Urinary bladder (tissue), 4 donors: ENCODE data around the gene WDR11. TPM values are rescaled to one million over a fixed set of nuclear protein-coding genes. Genes with fewer than 3 reads are reported as not detected.
"Not testable (repeated sequence)": the region's sequence is repeated elsewhere in the genome, so short reads cannot be mapped to it uniquely, and the experiment has no call there.

Experiments used
- DNase-seq: peaks from one replicate; pipeline ENCODE4 v3.0.0-alpha.2; 2015; ENCODE audit errors: extremely low spot score
- H3K27ac ChIP-seq: one replicate; pipeline ENCODE4 v1.5.1; 2013; ENCODE audit warnings: low read depth, mild to moderate bottlenecking, moderate library complexity
- H3K36me3 ChIP-seq: one replicate; pipeline ENCODE4 v1.6.1; 2013; ENCODE audit warnings: mild to moderate bottlenecking, moderate library complexity; ENCODE audit not compliant: insufficient read depth
- H3K4me1 ChIP-seq: one replicate; pipeline ENCODE4 v1.6.1; 2013; ENCODE audit warnings: mild to moderate bottlenecking, moderate library complexity; ENCODE audit not compliant: insufficient read depth
- H3K4me3 ChIP-seq: one replicate; pipeline ENCODE4 v1.5.1; 2013; ENCODE audit warnings: low read depth, low read length
- WGBS: extraction: QIAGEN DNeasy Blood & Tissue Kit; methylation state at CpG from one replicate; pipeline ENCODE4 v1.1.7; 2013; 5-methylcytosine and 5-hydroxymethylcytosine counted together
- polyA plus RNA-seq: library from polyadenylated mRNA; stranded (reverse); fragments of 200-250 nt; gene quantifications from one replicate; pipeline ENCODE4 v1.2.3, GENCODE V29; 2013
- total RNA-seq: library from RNA; depleted of rRNA; stranded (reverse); fragments of >200 nt; gene quantifications from one replicate; pipeline ENCODE4 v1.2.3, GENCODE V29; 2014
- donor health status: healthy with polysubstance abuse.
- donor health status: healthy.

WDR11 gene
- total and polyA plus RNA-seq, 2 donors: 27.9 to 101 TPM

DNA sequence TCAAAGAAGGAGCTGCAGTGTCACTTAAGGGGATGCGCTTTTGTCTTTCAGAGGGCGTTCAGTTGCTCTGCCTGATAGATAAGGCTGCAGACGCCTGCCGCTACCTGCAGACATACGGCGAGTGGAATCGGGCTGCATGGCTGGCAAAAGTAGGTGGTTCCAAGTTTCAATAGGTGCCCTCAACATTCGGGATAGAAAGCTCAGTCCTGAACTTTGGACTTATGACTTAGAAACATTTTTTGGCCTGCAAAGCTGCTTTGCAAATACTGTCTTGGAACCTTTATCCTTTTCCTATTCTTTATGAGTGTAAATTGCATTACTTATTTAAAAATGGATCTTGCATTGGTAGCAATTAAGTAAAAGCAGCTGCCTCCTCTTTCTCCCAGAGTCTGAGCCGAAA, 54.1 kb downstream of the WDR11 start:
- DNase-seq: no peak
- Histone ChIP-seq H3K36me3 (peaks cover 19% of the 10 kb centered on the region), H3K4me3 (no peak overlapping the region), H3K4me1 (no peaks in the 10 kb centered on the region), H3K27ac (no peak overlapping the region)
- WGBS: 90% methylated on average over 9 of the region's 9 CpGs

GRCh38 chr10:120917521-120918250, 66.5 kb downstream of the WDR11 start:
- DNase-seq: no peak
- H3K4me3 ChIP-seq: no peak overlapping the region
- 75% methylated on average over 9 of the region's 9 CpGs for WGBS

DNA sequence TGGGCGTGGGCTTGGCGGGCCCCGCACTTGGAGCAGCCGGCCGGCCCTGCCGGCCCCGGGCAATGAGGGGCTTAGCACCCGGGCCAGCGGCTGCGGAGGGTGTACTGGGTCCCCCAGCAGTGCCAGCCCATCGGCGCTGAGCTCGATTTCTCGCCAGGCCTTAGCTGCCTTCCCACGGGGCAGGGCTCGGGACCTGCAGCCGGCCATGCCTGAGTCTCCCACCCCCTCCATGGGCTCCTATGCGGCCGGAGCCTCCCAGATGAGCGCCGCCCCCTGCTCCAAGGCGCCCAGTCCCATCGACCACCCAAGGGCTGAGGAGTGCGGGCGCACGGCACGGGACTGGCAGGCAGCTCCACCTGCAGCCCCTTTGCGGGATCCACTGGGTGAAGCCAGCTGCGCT, 72.7 kb downstream of the WDR11 start:
- 95% methylated on average over 22 of the region's 29 CpGs for WGBS
- H3K27ac ChIP-seq, H3K4me3 ChIP-seq, H3K36me3 ChIP-seq, DNase-seq, H3K4me1 ChIP-seq: not testable (repeated sequence)

More at GRCh38 chr10:120917521-120918250, 66.5 kb downstream of the WDR11 start:
- Histone ChIP-seq H3K4me1 (no peaks in the 10 kb centered on the region), H3K27ac (no peak overlapping the region), H3K36me3 (no peaks in the 10 kb centered on the region)

DNA sequence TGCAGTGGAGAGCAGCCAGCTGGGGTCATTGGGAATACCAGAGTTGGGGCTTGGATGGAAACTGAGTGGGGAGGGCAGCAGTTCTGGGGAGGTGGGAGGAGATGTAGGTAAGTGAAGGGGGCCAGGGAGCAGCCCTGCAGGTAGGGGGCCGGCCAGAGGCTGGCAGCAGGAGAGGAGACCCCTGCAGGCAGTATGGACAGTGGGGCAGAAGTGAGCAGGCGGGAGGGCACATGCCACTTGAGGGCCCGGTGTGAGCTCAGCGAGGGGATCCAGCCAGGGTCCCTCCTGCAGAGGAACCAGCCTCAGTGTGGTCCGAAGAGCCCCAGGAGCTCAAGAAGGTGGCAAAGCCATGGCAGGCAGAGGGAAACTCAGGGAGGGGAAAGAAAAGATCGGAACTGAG, 75.4 kb downstream of the WDR11 start:
- Histone ChIP-seq H3K4me1 (no peaks in the 10 kb centered on the region), H3K36me3 (no peaks in the 10 kb centered on the region), H3K4me3 (no peak overlapping the region), H3K27ac (no peak overlapping the region)
- WGBS: 85% methylated on average over 6 of the region's 6 CpGs
- no peak for DNase-seq

DNA sequence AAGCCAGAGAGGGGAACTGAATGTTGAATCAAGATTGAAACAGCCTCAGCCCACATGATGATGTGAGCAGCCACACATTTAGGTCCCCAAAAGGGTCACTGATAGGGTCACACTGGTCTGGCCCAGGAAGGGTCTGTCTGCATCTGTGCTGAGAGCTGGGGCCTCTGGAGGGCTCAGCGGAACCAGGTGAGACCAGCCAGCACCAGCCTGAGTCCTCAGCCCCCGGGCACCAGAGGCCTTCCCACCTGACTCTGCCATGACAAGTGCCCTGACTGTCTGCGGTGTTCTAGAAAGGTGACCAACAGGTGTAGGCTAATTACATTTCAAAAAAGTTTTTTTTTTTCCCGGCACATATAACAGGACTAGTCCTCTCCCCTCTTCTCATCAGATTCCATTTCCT, 76.2 kb downstream of the WDR11 start:
- H3K4me3 ChIP-seq: no peak overlapping the region
- no peak overlapping the region for H3K27ac ChIP-seq
- H3K36me3 ChIP-seq: no peaks in the 10 kb centered on the region
- H3K4me1 ChIP-seq: no peaks in the 10 kb centered on the region
- DNase-seq: no peak
- 85% methylated on average over 4 of the region's 4 CpGs for WGBS

GRCh38 chr10:120929166-120929565, 78.0 kb downstream of the WDR11 start:
- no peaks in the 10 kb centered on the region for H3K4me1 ChIP-seq
- WGBS: 76% methylated on average over 7 of the region's 7 CpGs
- no peaks in the 10 kb centered on the region for H3K36me3 ChIP-seq
- DNase-seq: no peak
- no peak overlapping the region for H3K27ac ChIP-seq
- H3K4me3 ChIP-seq: no peak overlapping the region

GRCh38 chr10:120931423-120931822, 80.3 kb downstream of the WDR11 start:
- 59% methylated on average over 3 of the region's 3 CpGs for WGBS

GRCh38 chr10:120931999-120932398, 80.8 kb downstream of the WDR11 start:
- no peak for DNase-seq
- no peaks in the 10 kb centered on the region for H3K36me3 ChIP-seq
- 69% methylated on average over 4 of the region's 4 CpGs for WGBS
- no peaks in the 10 kb centered on the region for H3K4me1 ChIP-seq
- H3K27ac ChIP-seq: no peak overlapping the region
- H3K4me3 ChIP-seq: no peak overlapping the region

More at GRCh38 chr10:120931423-120931822, 80.3 kb downstream of the WDR11 start:
- H3K36me3 ChIP-seq: no peaks in the 10 kb centered on the region
- DNase-seq: no peak
- H3K4me3 ChIP-seq: no peak overlapping the region
- no peaks in the 10 kb centered on the region for H3K4me1 ChIP-seq
- H3K27ac ChIP-seq: no peak overlapping the region

DNA sequence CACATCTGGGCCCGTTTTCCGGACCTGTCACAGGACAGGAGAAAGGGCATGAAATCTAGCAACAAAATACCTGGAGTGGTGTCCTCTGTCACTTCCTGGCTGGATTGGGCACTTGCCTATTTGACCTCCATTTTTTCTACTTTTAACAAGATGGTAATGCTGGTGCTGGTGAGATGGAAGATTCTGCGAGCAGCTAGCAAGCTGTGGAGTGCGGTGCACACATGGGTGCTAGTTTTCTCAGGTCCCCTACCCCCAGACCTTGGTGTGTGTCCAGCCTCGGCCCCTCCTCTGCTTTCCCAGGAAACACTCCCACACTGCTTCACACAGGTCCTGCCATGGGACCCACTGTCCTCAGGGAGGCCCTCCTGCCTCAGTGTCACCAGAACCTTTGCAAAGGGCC, 87.7 kb downstream of the WDR11 start:
- DNase-seq: no peak
- no peaks in the 10 kb centered on the region for H3K4me1 ChIP-seq
- H3K4me3 ChIP-seq: no peak overlapping the region
- H3K36me3 ChIP-seq: no peaks in the 10 kb centered on the region
- 96% methylated on average over 5 of the region's 5 CpGs for WGBS
- no peak overlapping the region for H3K27ac ChIP-seq

GRCh38 chr10:120940299-120940900, 89.2 kb downstream of the WDR11 start:
- H3K4me3 ChIP-seq: no peak overlapping the region
- 69% methylated on average over 13 of the region's 13 CpGs for WGBS
- H3K36me3 ChIP-seq: no peaks in the 10 kb centered on the region
- no peak overlapping the region for H3K27ac ChIP-seq
- DNase-seq: no peak
- H3K4me1 ChIP-seq: no peaks in the 10 kb centered on the region

DNA sequence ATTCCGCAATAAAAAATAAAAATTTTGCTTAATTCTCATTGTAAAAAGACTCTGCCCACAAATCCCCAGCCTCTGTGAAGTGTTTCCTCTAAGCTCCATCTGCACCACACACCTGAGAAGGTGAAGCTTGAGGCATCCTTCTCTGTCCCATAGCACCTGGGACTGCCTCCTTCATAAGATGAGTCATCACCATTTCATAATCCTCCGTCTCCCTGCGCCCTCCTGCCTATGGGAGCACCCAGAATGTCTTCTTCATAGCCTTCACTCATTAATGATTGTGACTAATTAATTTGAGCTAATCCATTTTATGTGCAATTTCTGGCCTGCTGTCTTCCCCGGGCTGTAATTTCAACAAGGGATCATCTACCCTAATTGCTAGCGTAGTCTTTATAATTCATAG, 90.3 kb downstream of the WDR11 start:
- Histone ChIP-seq H3K4me3 (no peak overlapping the region), H3K36me3 (no peaks in the 10 kb centered on the region), H3K4me1 (no peaks in the 10 kb centered on the region), H3K27ac (no peak overlapping the region)
- DNase-seq: no peak
- 94% methylated on average over 5 of the region's 5 CpGs for WGBS

DNA sequence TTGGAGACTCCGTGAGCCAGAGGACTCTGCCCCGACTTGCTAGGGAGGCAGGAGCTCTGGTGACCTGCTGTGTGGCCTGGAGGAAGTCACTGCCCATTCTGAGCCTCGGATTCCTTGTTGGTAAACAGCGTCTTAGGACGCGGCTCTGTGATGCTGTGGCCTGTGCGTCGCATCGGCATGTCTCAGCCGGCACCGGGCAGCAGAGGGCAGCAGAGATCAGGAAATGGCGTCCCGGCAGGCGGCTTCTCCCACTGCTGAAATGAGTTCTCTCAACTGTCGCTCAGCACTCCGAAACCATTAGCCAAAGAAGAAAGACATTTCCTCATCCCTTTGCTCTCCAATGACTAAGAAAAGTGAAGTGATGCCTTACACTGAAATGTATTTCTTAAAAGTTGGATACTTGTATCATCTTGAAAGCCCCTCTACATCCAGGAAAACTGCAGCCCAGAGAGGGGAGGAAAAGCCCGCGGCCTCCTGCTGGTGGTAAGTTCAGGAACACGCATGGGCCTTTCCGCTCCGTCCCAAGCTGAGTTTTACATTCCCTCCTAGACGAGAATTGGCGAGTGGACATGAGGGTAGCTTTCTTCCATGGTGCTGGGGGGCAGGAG, 91.7 kb downstream of the WDR11 start:
- no peaks in the 10 kb centered on the region for H3K36me3 ChIP-seq
- H3K4me1 ChIP-seq: no peaks in the 10 kb centered on the region
- WGBS: 19% methylated on average over 23 of the region's 23 CpGs
- H3K27ac ChIP-seq: no peak overlapping the region
- no peak overlapping the region for H3K4me3 ChIP-seq
- DNase-seq: peak; percentile 66

DNA sequence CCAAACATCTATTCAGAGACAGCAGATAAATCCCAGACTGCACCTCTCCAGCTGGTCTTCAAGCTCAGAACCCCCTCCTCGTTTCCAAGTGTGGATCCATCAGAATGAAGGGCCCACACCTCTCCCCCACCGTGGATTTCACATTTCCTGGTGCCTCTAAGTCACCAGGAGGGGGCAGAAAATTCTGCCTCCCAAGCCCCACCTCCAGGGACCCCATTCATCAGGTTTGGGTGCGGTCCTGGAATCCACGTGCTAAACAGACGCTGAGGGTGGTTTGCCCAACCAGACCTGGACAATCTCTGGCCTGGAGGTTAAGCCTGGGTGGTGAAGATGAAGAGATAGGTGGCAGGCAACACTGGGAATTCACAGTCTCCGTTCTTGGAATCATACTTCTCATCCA, 92.4 kb downstream of the WDR11 start:
- 92% methylated on average over 6 of the region's 6 CpGs for WGBS
- no peaks in the 10 kb centered on the region for H3K36me3 ChIP-seq

GRCh38 chr10:120944586-120945125, 93.5 kb downstream of the WDR11 start:
- no peak for DNase-seq
- WGBS: 99% methylated on average over 4 of the region's 4 CpGs
- Histone ChIP-seq H3K4me3 (no peak overlapping the region), H3K4me1 (no peaks in the 10 kb centered on the region), H3K27ac (no peak overlapping the region), H3K36me3 (no peaks in the 10 kb centered on the region)

More for the DNA sequence above, 92.4 kb downstream of the WDR11 start:
- Histone ChIP-seq H3K27ac (no peak overlapping the region), H3K4me3 (no peak overlapping the region), H3K4me1 (no peaks in the 10 kb centered on the region)
- DNase-seq: no peak
